ENCODE data around the gene PLSCR4.

GRCh38 chr3:146203776-146204175 is 47.1 kb downstream of the PLSCR4 start:
- TF ChIP-seq, protein P1, sequence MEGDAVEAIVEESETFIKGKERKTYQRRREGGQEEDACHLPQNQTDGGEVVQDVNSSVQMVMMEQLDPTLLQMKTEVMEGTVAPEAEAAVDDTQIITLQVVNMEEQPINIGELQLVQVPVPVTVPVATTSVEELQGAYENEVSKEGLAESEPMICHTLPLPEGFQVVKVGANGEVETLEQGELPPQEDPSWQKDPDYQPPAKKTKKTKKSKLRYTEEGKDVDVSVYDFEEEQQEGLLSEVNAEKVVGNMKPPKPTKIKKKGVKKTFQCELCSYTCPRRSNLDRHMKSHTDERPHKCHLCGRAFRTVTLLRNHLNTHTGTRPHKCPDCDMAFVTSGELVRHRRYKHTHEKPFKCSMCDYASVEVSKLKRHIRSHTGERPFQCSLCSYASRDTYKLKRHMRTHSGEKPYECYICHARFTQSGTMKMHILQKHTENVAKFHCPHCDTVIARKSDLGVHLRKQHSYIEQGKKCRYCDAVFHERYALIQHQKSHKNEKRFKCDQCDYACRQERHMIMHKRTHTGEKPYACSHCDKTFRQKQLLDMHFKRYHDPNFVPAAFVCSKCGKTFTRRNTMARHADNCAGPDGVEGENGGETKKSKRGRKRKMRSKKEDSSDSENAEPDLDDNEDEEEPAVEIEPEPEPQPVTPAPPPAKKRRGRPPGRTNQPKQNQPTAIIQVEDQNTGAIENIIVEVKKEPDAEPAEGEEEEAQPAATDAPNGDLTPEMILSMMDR (IDR thresholded peaks at IDR 0.05) = no peak
- TF ChIP-seq POLR2A (IDR thresholded peaks at IDR 0.05) = no peak

All from vagina (tissue), 2 donors.